Measurements from ENCODE around the gene CDK19. TPM values are rescaled to one million over a fixed set of nuclear protein-coding genes. Genes with fewer than 3 reads are reported as not detected.

CDK19 gene
- total and polyA plus RNA-seq, 10 of the 15 experiments (the other 5 are each of a cell fraction or from before 2014, with no cell fraction given): 4.6 to 21.4 (median 12.4) TPM

GRCh38 chr6:110690106-110690654 lies 125.1 kb downstream of the CDK19 start:
- H3K9me3 ChIP-seq (replicated peaks; ENCODE audit: control insufficient read depth, insufficient read depth, low read length): no peaks in the 10 kb centered on the region; the same call in 2 of the 3 replicates
- DNase-seq (ENCODE audit: low read depth, low spot score) (no peak), FAIRE-seq (no peak), ATAC-seq (no peak)
- ChIA-PET SMC1A (ENCODE audit: uncharacterized antibody, unreplicated experiment) (interaction anchor here (0.7 to 1.4 kb wide), 3 partner anchors 8 to 33 kb away, joined by 3 to 5 read pairs (median 3); no protein-coding TSS in a partner anchor), POLR2A (interaction anchor here (1.5 kb wide), 1 partner anchor 188 kb away, joined by 3 read pairs; no protein-coding TSS in a partner anchor), RAD21 (ENCODE audit: unreplicated experiment) (no interaction called here), CTCF (interaction anchor here (0.7 to 0.8 kb wide), 3 partner anchors 8 to 245 kb away, joined by 3 to 4 read pairs (median 3); no protein-coding TSS in a partner anchor)
- H2AFZ ChIP-seq (ENCODE audit: control insufficient read depth, low read depth, low read length): no peak overlapping the region
- BruUV-seq (replicated peaks): no TSS peak
- intact Hi-C loops (cut with micrococcal nuclease; ENCODE audit: unreplicated experiment) (no loop called here), in situ Hi-C loops (cut with MboI) (no loop called here)
- no peak overlapping the region for H3K4me2 ChIP-seq (ENCODE audit: control insufficient read depth, insufficient read depth)
- H3K27ac ChIP-seq (ENCODE audit: control insufficient read depth, insufficient read depth): no peak overlapping the region
- no peak for TF ChIP-seq ZNF274 (IDR thresholded peaks at IDR 0.05; ENCODE audit: insufficient read depth, insufficient read length)
- no peak for TF ChIP-seq ATF2 (IDR thresholded peaks at IDR 0.05; ENCODE audit: low read length)
- no peak for TF ChIP-seq MEF2A (IDR thresholded peaks at IDR 0.05; ENCODE audit: insufficient read depth, low read depth, low read length)
- no peak for TF ChIP-seq SREBF2 (IDR thresholded peaks at IDR 0.05; ENCODE audit: low read length)
- no peak for TF ChIP-seq CHD1 (IDR thresholded peaks at IDR 0.05; ENCODE audit: low read depth, low read length)
- no peak for TF ChIP-seq CBX5 (IDR thresholded peaks at IDR 0.05; ENCODE audit: low read depth)
- no peaks in the 10 kb centered on the region; the same call in 1 of the 2 replicates for H3K79me2 ChIP-seq (ENCODE audit: control insufficient read depth, insufficient read depth, low read length)
- H3K9ac ChIP-seq (ENCODE audit: control insufficient read depth, insufficient read depth, low read length): no peak overlapping the region
- no peaks in the 10 kb centered on the region for H3K27me3 ChIP-seq (replicated peaks in 1 of 2; ENCODE audit: control insufficient read depth in 2 of 2, insufficient read depth in 2 of 2, low read length in 1 of 2)
- no peaks in the 10 kb centered on the region for H3K36me3 ChIP-seq (ENCODE audit: control insufficient read depth in 2 of 2, insufficient read depth in 2 of 2, low read length in 1 of 2)
- 77% methylated on average over 3 of the region's 3 CpGs for WGBS (ENCODE audit: insufficient coverage, insufficient replicate concordance, low lambda C conversion rate, missing lambda C conversion rate)
- H3K4me1 ChIP-seq (ENCODE audit: control insufficient read depth, insufficient read depth, low read length): no peaks in the 10 kb centered on the region
- H4K20me1 ChIP-seq (ENCODE audit: control insufficient read depth, insufficient read depth): no peaks in the 10 kb centered on the region
- H3K4me3 ChIP-seq: no peak overlapping the region

Measured in GM12878 (cell line).